Gastrocnemius medialis (tissue), 4 donors: ENCODE data around the gene HBM.
"Not testable (repeated sequence)": the region's sequence is repeated elsewhere in the genome, so short reads cannot be mapped to it uniquely, and the experiment has no call there.

Experiments
- POLR2A ChIP-seq, 2 donors: fragments of 450-650 bp; IDR thresholded peaks; one replicate each; pipeline ENCODE4 v1.6.1; 2017; ENCODE audit warnings: antibody characterized with exemption in 2 of 2, mild to moderate bottlenecking in 2 of 2, moderate library complexity in 2 of 2
- TF ChIP-seq, protein P1 (sequence below), 5 experiments: fragments of 450-650 bp in 3 of 5; fragments of 200-600 bp in 2 of 5; sonication (generic) in 2 of 5; IDR thresholded peaks in 4 of 5; conservative IDR thresholded peaks in 1 of 5; 1 replicate in 4 of 5; 2 replicates in 1 of 5; pipeline ENCODE4 v1.5.1; 2016 to 2019; ENCODE audit warnings: antibody characterized with exemption in 5 of 5, mild to moderate bottlenecking in 3 of 5, moderate library complexity in 3 of 5

DNA sequence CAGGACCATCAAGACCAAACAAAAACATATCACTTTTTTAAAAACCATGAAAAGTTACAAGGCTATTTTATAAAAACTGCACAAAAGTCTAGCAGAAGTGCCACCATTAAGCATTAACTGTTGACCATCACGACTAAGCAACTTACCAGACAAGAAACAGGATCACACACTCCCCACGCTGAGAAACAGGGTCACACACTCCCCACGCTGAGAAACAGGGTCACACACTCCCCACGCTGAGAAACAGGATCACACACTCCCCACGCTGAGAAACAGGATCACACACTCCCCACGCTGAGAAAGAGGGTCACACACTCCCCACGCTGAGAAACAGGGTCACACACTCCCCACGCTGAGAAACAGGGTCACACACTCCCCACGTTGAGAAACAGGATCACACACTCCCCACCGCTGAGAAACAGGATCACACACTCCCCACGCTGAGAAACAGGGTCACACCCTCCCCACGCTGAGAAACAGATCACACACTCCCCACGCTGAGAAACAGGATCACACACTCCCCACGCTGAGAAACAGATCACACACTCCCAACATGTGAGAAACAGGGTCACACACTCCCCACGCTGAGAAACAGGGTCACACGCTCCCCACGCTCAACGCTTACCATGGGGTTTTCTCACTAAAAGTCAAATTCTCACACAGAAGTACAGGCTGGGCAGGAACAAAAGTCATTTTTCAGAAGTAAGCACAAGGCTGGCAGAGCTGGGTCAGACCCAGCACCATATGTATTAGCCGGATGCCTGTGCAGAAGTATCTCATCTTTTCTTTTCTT, 42.0 kb upstream of the HBM start:
- TF ChIP-seq, protein P1, sequence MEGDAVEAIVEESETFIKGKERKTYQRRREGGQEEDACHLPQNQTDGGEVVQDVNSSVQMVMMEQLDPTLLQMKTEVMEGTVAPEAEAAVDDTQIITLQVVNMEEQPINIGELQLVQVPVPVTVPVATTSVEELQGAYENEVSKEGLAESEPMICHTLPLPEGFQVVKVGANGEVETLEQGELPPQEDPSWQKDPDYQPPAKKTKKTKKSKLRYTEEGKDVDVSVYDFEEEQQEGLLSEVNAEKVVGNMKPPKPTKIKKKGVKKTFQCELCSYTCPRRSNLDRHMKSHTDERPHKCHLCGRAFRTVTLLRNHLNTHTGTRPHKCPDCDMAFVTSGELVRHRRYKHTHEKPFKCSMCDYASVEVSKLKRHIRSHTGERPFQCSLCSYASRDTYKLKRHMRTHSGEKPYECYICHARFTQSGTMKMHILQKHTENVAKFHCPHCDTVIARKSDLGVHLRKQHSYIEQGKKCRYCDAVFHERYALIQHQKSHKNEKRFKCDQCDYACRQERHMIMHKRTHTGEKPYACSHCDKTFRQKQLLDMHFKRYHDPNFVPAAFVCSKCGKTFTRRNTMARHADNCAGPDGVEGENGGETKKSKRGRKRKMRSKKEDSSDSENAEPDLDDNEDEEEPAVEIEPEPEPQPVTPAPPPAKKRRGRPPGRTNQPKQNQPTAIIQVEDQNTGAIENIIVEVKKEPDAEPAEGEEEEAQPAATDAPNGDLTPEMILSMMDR (IDR thresholded peaks at IDR 0.05 in 4 of 5, conservative IDR thresholded peaks at IDR 0.05 in 1 of 5), result not testable (repeated sequence)
- not testable (repeated sequence) for TF ChIP-seq POLR2A (IDR thresholded peaks at IDR 0.05)
